Breast epithelium (tissue), 4 donors: ENCODE results near the gene NKX3-2. TPM values are rescaled to one million over a fixed set of nuclear protein-coding genes. Genes with fewer than 3 reads are reported as not detected.

Experiments used
- DNase-seq, 2 donors: peaks; one replicate each; pipeline ENCODE4 v3.0.0-alpha.2; 2019; ENCODE audit warnings: low spot score in 2 of 2
- H3K27ac ChIP-seq, 2 donors: fragments of 200-600 bp; sonication (generic) in 1 of 2; one replicate each; pipeline ENCODE4 v1.5.1; 2016 to 2019; ENCODE audit warnings: mild to moderate bottlenecking in 1 of 2
- H3K27me3 ChIP-seq, 2 donors: fragments of 200-600 bp; sonication (generic) in 1 of 2; one replicate each; pipeline versions ENCODE4 v1.5.1 to v1.6.0; 2017 to 2019; ENCODE audit warnings: control low read depth in 1 of 2, mild to moderate bottlenecking in 1 of 2
- H3K36me3 ChIP-seq: fragments of 200-600 bp; one replicate; pipeline ENCODE4 v1.5.1; 2019
- H3K4me1 ChIP-seq, 2 donors: fragments of 200-600 bp; sonication (generic); one replicate each; pipeline ENCODE4 v1.5.1; 2016 to 2019; ENCODE audit warnings: control low read depth in 1 of 2
- H3K4me3 ChIP-seq, 3 donors: fragments of 200-600 bp; sonication (generic); 1 replicate in 2 of 3; 2 replicates in 1 of 3; pipeline ENCODE4 v1.5.1; 2016 to 2019; ENCODE audit warnings: mild to moderate bottlenecking in 3 of 3, moderate library complexity in 2 of 3
- H3K9me3 ChIP-seq, 2 donors: fragments of 200-600 bp; sonication (generic) in 1 of 2; one replicate each; pipeline ENCODE4 v1.5.1; 2016 to 2019; ENCODE audit warnings: control low read depth in 1 of 2
- CTCF ChIP-seq, 3 donors: fragments of 450-650 bp; IDR thresholded peaks; one replicate each; pipeline ENCODE4 v1.5.1; 2016 to 2017; ENCODE audit warnings: antibody characterized with exemption in 3 of 3, mild to moderate bottlenecking in 3 of 3, moderate library complexity in 3 of 3
- POLR2A ChIP-seq: fragments of 450-650 bp; IDR thresholded peaks from one replicate; pipeline ENCODE4 v1.6.1; 2016; ENCODE audit warnings: antibody characterized with exemption, mild to moderate bottlenecking, moderate library complexity
- POLR2AphosphoS5 ChIP-seq, 3 donors: sonication (generic); formaldehyde crosslinking; IDR thresholded peaks; one replicate each; pipeline ENCODE4 v1.6.1; 2017; ENCODE audit warnings: antibody characterized with exemption in 3 of 3
- intact Hi-C: fragments of 100-400 bp; cut with DNase I; formaldehyde crosslinking; loops from one replicate; pipeline ENCODE4 v1.15.1; 2023; ENCODE audit warnings: low total_unique reads
- total RNA-seq, 3 donors: library from RNA; depleted of rRNA; stranded (reverse); fragments of >200 nt; gene quantifications; one replicate each; pipeline ENCODE4 v1.1.0, GENCODE V29; 2016

Gene NKX3-2
- total RNA-seq, 3 donors from 2014 or later = under 0.01 TPM; not detected in 2

DNA sequence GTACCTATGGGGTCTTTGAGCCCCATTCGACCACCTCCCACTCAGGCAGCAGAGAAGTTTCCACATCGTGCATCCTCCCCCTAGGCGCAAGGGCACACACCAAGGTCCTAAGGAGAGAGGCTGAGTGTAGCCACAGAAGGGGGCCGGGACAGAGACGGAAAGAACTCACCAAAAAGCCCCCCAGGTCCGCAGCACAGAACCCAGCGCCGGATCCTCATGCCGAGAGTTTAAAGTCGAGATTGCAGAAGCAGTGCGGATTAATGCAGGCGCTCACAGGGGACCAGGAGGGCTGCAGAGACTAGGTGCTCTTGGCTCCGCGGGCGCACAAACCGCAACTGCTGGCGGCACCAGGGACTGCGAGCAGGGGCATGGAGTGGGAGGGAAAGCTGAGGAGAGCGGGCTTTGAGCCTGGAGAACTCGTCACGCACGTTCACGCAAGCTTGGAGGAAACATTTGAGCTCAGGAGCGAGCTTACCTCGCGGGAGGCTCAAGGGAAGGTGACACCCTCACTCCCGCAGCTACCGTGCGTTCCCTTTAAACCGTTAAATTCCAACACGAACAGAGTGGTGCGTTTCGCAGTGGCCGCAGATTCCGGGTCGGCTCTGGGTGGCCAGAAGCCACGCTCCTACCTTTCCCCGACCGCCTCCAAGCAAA is 8.5 kb downstream of the NKX3-2 start:
- Histone ChIP-seq H3K9me3 (peaks cover 0 to 17% of the 10 kb centered on the region in 2 donors), H3K27me3 (peaks cover 7 to 99% of the 10 kb centered on the region in 2 donors), H3K27ac (no peak overlapping the region), H3K4me1 (no peaks in the 10 kb centered on the region), H3K4me3 (no peak overlapping the region), H3K36me3 (no peaks in the 10 kb centered on the region)
- intact Hi-C loops = no loop called here
- TF ChIP-seq POLR2A = no peak
- no peak for DNase-seq

GRCh38 chr4:13535118-13535517 is 9.2 kb downstream of the NKX3-2 start:
- peaks cover 0 to 17% of the 10 kb centered on the region in 2 donors for H3K9me3 ChIP-seq
- TF ChIP-seq CTCF (IDR thresholded peaks at IDR 0.05) (no peak), POLR2AphosphoS5 (IDR thresholded peaks at IDR 0.05) (no peak), POLR2A (no peak)
- peaks cover 7 to 99% of the 10 kb centered on the region in 2 donors for H3K27me3 ChIP-seq
- H3K4me3 ChIP-seq = no peak overlapping the region
- no peak for DNase-seq
- no peak overlapping the region for H3K27ac ChIP-seq
- intact Hi-C loops = no loop called here
- H3K36me3 ChIP-seq = no peaks in the 10 kb centered on the region
- H3K4me1 ChIP-seq = no peaks in the 10 kb centered on the region

DNA sequence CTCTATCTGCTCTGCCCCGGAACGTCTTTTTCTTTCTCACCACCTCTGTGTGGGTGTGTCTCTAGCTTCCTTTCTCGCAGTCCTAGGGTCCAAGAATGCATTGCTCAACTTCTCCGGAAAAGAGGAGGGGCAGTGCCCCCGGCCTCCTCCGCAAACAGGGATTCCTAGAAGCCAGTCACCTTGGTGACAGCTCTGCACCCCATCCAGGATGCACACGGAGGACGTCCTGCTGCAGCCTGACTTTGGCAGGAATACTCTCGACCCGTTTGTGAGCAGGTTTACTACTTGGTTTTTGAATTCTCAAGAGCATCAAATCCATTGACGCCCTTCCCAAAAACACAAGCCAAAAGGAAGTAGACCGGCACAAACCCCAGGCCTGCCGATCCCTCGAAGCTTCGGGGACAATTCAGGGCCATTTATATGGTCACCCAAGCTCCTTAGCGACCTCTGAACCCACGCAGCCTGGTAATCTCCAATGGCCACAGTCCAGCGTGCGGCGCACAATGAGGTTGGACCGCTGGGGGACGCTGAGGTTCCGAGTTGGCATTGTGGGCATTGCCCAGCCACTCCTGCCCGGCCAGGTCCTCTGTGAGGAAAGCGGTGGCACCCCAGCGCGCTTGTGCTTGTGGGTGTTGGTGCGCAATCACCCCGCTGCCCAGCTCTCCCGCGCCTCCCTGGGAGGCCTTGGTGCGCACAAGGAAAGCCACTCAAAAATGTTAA is 9.8 kb downstream of the NKX3-2 start:
- DNase-seq = no peak
- H3K27me3 ChIP-seq = peaks cover 7 to 99% of the 10 kb centered on the region in 2 donors
- intact Hi-C loops = no loop called here

GRCh38 chr4:13533670-13534343 is 10.5 kb downstream of the NKX3-2 start:
- no peak overlapping the region for H3K27ac ChIP-seq
- no peaks in the 10 kb centered on the region for H3K36me3 ChIP-seq
- DNase-seq = no peak
- H3K9me3 ChIP-seq = peaks cover 0 to 15% of the 10 kb centered on the region in 2 donors
- no peaks in the 10 kb centered on the region for H3K4me1 ChIP-seq
- H3K27me3 ChIP-seq = peaks cover 7 to 99% of the 10 kb centered on the region in 2 donors
- no peak overlapping the region for H3K4me3 ChIP-seq
- intact Hi-C loops = no loop called here
- TF ChIP-seq CTCF (IDR thresholded peaks at IDR 0.05) = no peak
- TF ChIP-seq POLR2A = no peak
- TF ChIP-seq POLR2AphosphoS5 (IDR thresholded peaks at IDR 0.05) = no peak

More for the DNA sequence above, 9.8 kb downstream of the NKX3-2 start:
- TF ChIP-seq POLR2A (no peak), CTCF (IDR thresholded peaks at IDR 0.05) (no peak), POLR2AphosphoS5 (IDR thresholded peaks at IDR 0.05) (no peak)
- H3K4me3 ChIP-seq = no peak overlapping the region
- H3K4me1 ChIP-seq = no peaks in the 10 kb centered on the region
- peaks cover 0 to 17% of the 10 kb centered on the region in 2 donors for H3K9me3 ChIP-seq
- no peaks in the 10 kb centered on the region for H3K36me3 ChIP-seq
- no peak overlapping the region for H3K27ac ChIP-seq

DNA sequence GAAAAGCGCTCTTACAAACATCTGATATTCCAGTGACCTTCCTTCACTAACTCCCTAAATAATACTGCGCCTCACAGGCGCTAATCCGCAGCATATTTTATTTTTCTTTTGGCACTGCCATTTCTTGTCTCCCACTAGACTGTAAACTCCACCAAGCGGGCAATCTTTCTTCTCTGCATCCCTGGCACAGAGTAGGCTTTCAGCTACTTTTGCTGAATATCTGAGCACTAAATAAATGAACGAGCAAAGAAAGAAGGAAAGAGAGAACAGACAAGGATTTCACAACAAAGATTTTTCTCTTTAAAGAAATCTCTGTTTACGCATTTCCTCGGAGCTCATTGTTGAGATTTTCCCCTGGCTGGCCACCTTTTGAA is 12.7 kb downstream of the NKX3-2 start:
- Histone ChIP-seq H3K4me3 (no peak overlapping the region), H3K4me1 (no peaks in the 10 kb centered on the region), H3K9me3 (no peaks in the 10 kb centered on the region), H3K27me3 (peaks cover 2 to 100% of the 10 kb centered on the region in 2 donors), H3K27ac (no peak overlapping the region), H3K36me3 (no peaks in the 10 kb centered on the region)
- no peak for DNase-seq
- no peak for TF ChIP-seq CTCF (IDR thresholded peaks at IDR 0.05)
- no peak for TF ChIP-seq POLR2AphosphoS5 (IDR thresholded peaks at IDR 0.05)
- TF ChIP-seq POLR2A = no peak
- intact Hi-C loops = no loop called here
